Measurements from ENCODE around the gene PHF13.

DNA sequence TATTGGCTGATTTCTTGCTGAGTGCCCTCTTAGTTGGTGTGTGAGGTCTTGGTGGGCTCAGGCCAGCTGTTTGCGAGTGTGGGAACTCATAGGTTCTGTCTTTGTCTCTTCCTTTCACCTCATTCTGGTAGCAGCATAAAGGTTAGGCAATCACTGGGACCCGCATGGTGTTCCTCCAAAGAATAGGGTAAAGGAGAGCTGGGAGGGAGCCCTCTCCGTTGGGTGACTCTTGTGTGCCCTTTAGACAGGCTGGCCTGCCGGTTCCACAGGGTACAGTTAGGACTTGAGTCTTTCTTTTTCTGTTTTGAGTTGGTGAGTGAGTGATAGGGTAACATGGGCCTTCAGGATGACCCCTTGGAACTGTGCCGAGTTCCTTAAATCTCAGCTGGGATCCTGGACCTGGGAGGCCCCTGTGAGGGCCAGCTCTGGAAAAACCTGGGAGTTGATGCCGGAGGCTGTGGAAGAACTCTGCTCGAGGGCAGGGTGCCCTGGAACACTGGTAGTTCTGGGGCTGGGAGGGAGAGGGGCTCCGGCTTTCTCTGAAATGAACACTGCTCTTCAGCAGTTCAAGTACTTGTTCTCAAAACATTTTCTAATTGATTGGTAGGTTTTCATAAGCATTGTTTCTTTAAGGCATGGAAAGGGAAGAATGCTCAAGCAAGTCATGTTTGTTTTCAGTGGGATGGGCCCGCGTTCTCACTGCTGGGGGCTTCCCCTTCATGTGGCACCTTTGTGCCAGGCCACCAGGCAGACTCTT, 9.0 kb downstream of the PHF13 start:
- TF ChIP-seq CTCF (IDR thresholded peaks at IDR 0.05): no peak
- no peak for TF ChIP-seq POLR2AphosphoS5 (IDR thresholded peaks at IDR 0.05)
- TF ChIP-seq POLR2A (IDR thresholded peaks at IDR 0.05): no peak

Measured in prostate gland (tissue), 2 donors.